ENCODE measurements around the gene RGL3. TPM values are rescaled to one million over a fixed set of nuclear protein-coding genes. Genes with fewer than 3 reads are reported as not detected.

RGL3 gene, protein sequence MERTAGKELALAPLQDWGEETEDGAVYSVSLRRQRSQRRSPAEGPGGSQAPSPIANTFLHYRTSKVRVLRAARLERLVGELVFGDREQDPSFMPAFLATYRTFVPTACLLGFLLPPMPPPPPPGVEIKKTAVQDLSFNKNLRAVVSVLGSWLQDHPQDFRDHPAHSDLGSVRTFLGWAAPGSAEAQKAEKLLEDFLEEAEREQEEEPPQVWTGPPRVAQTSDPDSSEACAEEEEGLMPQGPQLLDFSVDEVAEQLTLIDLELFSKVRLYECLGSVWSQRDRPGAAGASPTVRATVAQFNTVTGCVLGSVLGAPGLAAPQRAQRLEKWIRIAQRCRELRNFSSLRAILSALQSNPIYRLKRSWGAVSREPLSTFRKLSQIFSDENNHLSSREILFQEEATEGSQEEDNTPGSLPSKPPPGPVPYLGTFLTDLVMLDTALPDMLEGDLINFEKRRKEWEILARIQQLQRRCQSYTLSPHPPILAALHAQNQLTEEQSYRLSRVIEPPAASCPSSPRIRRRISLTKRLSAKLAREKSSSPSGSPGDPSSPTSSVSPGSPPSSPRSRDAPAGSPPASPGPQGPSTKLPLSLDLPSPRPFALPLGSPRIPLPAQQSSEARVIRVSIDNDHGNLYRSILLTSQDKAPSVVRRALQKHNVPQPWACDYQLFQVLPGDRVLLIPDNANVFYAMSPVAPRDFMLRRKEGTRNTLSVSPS
- 6.0 and 7.2 TPM in 2 replicates for total RNA-seq

DNA sequence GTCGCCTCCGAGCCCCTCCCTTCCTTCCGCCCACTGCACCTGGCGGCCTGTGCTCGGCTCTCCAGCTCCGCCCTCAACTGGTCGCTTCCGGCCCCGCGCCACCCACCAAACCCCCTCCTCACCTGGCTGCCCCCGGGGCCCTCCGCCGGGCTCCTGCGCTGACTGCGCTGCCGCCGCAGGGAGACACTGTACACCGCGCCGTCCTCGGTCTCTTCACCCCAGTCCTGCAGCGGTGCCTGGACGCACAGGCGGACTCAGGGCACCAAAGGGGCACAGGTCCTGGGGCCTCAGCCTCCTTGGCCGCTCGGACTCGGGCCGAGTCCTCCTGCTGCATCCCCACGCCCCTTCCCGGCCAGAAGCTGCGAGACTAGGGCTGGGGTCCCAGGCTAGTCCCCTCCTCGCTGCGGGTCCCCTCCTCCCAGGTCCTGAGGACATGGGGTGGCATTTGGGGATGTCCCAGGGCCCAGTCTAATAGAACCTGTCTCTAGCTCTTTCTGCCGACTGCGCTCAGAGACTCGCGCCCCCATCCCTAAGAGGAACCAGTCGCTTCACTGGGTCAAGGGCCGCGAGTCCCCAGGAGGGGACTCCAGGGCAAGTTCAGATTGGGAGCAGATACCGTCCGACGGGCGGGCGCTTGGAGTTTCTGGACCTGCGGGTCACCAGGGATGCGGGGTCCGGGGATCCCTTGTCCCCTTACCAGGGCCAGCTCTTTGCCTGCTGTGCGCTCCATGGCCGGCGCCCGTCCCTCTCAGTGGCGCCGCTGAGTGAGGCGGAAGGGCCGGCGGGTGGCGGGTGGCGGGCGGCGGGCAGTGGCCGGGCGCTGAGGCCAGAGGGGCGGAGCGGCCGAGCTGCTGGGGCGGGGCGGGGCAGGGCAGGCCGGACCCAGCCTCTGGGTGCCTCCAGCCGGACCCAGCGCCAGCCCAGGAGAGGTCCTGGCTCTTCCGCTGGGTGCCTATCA is at the start of gene RGL3:
Gene RGL3, minus strand, starts transcription at position 766 of the 958 bp plus-strand sequence. Its CDS starts 36 bp downstream, at position 730.

DNA sequence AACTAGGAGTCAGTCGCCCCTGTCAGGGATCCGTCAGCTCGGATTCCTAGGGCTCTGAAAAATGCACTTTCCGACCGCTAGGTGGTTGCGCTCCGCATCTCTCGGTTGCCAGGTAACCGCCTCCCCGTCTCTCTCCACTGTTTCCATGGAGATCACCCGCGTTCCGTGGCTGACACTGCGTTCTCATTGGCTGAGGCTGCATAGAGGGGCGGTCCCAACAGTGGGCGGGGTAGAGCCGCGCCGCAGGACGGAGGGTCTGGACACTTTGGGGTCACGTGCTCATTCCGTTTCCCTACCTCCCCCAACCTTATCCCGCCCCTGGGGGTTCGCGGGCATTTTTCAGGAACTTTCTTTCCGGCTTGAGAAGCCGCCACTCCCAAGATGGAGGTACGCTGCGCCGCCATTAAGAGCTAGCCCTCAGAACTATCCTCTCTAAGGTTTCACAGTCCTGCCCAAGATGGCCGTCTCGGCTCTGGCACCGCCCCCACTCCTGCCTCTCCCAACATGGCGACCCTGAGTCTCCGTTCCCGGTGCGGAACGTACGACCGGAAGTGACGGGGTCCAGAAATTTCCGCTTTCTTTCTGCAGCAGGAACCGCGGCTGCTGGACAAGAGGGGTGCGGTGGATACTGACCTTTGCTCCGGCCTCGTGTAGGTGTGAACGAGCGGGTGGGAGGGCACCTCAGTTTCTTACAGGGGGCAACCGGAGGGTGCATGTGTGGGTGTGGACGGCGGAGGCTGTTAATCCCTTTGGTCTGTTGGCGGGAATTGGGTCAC is 16.1 kb upstream of the RGL3 start, which contains the start of the genes ODAD3 and PRKCSH:
Gene ODAD3, minus strand, starts transcription at position 65 of the 776 bp plus-strand sequence. CDS start 105 bp downstream, outside the sequence.
Gene PRKCSH, plus strand, starts transcription at position 579 of the 776 bp plus-strand sequence. CDS start 483 bp downstream, outside the sequence.

DNA sequence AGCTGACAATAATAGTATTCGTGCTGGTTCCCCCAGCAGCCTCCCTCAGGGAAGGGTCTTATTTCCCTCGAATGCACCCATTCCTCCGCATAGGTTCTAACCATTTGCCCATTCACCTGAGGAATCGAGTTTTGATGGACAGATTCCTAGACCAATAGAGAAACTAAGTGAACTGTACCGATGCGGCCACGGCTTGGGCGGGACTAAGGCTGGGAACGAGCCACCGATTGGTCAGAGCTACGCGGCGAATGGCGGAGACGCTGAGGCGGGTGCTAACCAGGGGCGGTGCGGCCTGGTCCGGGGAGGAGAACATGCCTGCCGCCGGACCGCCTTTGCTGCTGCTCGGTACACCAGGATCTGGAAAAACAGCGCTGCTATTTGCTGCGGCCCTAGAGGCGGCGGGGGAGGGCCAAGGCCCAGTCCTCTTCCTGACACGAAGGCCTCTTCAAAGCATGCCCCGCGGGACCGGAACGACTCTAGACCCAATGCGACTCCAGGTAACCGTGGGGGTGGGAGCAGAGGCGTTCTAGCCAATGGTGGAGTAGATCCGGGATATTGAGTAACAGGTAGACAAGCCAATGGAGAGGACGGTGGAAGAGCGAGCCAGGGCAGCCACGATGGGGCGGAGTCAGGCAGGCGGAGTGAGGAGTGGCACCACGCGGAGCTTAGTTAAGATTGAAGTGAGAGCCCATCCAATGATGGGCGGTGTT is 44.5 kb downstream of the RGL3 start, which contains the start of gene SWSAP1:
Gene SWSAP1, plus strand, starts transcription at position 234 of the 710 bp plus-strand sequence. Its CDS starts 15 bp downstream, at position 249.

DNA sequence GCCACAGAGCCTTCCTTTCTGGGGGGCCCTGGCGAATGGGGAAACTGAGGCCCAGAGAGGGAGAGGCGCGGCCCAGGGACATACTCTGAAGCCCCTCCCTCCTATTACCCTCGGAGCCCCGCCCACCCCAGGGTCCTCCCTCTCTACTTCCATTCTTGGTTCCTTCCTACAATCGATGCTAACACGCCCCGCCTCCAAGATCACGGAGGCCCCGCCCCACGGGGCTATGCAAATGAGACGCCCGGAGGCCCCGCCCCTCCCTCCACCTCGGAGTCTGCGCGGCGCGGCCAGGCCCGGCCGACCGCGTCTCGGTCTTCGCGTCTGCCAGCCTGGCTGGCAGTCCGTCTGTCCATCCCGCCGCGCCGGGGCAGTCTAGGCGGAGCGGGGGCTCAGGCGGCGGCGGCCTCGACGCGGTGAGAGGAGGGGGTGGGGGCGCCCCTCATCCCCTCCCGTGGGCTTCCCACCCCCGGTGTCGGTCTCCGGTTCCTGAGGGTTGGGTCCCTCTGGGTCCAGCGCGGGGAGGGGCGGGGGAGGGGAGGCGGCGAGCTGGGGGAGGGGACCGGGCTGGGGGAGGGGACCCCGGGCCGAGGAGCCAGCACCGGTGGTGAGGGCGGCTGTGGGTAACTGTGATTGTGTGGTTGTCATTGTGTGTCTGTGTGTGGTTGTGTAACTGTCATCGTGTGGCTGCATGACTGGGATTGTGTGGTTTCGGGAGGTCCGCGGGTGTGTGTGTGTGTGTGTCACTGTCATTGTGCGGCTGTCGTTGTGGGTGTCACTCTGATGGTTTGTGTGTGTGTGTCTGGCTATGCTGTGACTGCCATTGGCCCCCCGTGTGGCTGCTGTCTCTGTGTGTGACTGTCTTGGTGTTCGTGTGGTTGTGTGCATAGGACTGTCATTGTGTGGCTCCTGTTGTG is 63.7 kb downstream of the RGL3 start, which contains the start of gene PLPPR2:
Gene PLPPR2, plus strand, starts transcription at position 273 of the 914 bp plus-strand sequence. CDS start 2,242 bp downstream, outside the sequence.

DNA sequence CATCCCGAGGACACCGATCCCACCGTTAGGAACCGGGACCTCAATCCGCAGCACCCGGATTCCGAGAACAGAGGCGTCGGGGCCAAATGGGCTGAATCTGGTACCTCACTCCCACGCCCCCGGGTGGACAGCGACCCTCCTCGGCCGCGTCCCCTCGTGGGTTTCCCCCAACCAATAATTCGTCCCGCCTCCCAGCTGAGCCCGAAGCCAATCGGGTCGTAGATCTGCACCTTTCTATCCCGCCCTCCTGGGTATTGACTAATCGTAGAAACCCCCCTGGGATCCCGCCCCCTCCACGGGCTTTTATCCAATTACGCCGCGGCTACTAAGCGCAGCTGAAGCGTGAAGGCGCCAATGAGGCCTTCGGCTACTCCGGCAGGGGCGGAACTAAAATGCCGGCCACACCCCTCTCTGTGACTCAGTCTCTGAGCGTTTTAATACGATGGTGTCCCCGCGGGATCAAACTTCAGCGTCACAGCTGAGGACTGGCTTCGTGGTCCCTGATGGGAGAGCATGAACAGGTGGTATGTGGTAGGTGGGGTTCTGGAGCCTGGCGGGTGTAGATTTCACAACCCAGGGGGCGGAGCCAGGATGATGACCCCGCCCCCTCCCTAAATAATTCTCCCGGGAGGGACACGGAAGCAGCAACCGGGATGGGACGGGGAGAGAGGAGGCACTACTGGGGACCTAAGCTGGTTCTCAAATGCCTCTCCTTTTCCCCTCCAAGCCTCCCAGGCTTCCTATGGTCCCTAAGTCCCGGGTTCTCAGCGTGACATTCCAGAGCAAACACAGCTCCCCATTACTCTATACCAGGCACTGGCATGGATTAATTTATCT is 72.8 kb downstream of the RGL3 start, which contains the start of the genes CCDC159 and TMEM205:
Gene CCDC159, plus strand, starts transcription at position 416 of the 837 bp plus-strand sequence. Its CDS starts 88 bp downstream, at position 504.
Gene TMEM205, minus strand, starts transcription at position 165 of the 837 bp plus-strand sequence. CDS start 649 bp downstream, outside the sequence.

Other genes with a start within 250 kb of the RGL3 start
- gene KANK2, start 221.8 kb downstream of the RGL3 start, total RNA-seq: 157 and 175 TPM in 2 replicates
- gene ANGPTL8, start 179.7 kb downstream of the RGL3 start, total RNA-seq: not detected in 2 replicates
- 25.1 and 29.4 TPM in 2 replicates for gene DOCK6, start 156.8 kb downstream of the RGL3 start, total RNA-seq
- gene TSPAN16, start 123.2 kb downstream of the RGL3 start, total RNA-seq: not detected in 2 replicates
- 16.4 and 25.6 TPM in 2 replicates for gene RAB3D, start 79.7 kb downstream of the RGL3 start, total RNA-seq
- 105 and 189 TPM in 2 replicates for gene TMEM205, start 73.0 kb downstream of the RGL3 start, total RNA-seq
- 7.6 and 8.1 TPM in 2 replicates for gene CCDC159, start 72.8 kb downstream of the RGL3 start, total RNA-seq
- gene PLPPR2, start 63.9 kb downstream of the RGL3 start, total RNA-seq: 54.5 and 59.3 TPM in 2 replicates
- 0.18 and 1.3 TPM in 2 replicates for gene SWSAP1, start 44.6 kb downstream of the RGL3 start, total RNA-seq
- 11.4 and 11.5 TPM in 2 replicates for gene EPOR, start 35.0 kb downstream of the RGL3 start, total RNA-seq
- gene ODAD3, start 15.8 kb upstream of the RGL3 start, total RNA-seq: 0.65 TPM in 1 of 2 replicates, not detected in the other
- 247 and 249 TPM in 2 replicates for gene PRKCSH, start 16.3 kb upstream of the RGL3 start, total RNA-seq
- gene ELAVL3, start 61.7 kb upstream of the RGL3 start, total RNA-seq: not detected in 2 replicates
- gene ZNF653, start 86.5 kb upstream of the RGL3 start, total RNA-seq: 3.1 and 14.4 TPM in 2 replicates
- 27.4 and 33.5 TPM in 2 replicates for gene ECSIT, start 109.8 kb upstream of the RGL3 start, total RNA-seq
- 3.2 and 3.6 TPM in 2 replicates for gene CNN1, start 119.5 kb upstream of the RGL3 start, total RNA-seq
- 34.5 and 34.7 TPM in 2 replicates for gene ELOF1, start 139.9 kb upstream of the RGL3 start, total RNA-seq
- gene ACP5, start 158.3 kb upstream of the RGL3 start, total RNA-seq: 1.3 TPM in 1 of 2 replicates, not detected in the other
- gene ZNF627, start 178.2 kb upstream of the RGL3 start, total RNA-seq: 8.7 and 10.7 TPM in 2 replicates